ENCODE data around the gene TTPAL.
A peak's percentile ranks its signal among the peaks of the same experiment; 100 is the strongest.

Gene TTPAL

DNA sequence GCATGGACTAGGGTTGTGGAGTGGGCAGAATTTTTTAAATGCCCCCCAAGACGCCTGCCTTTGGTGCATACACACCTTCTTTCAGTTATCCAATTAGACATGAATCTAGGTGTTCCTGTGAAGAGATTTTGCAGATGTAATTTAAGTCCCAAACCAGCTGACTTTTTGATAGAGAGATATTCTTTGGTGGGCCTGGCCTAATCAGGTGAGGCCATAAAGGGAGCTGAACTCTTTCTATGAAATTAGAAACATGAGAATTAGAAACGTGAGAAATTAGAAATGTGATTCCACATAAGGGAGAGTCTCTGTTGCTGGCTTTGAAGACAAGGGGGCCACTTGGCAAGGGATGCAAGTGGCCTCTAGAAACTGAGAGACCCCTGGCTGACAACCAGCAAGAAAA, 36.4 kb upstream of the TTPAL start:
- ChIA-PET POLR2A (ENCODE audit: low non-redundant PET) (no interaction called here), CTCF (no interaction called here)
- no peak for DNase-seq (ENCODE audit: low spot score)
- TF ChIP-seq, protein P1, sequence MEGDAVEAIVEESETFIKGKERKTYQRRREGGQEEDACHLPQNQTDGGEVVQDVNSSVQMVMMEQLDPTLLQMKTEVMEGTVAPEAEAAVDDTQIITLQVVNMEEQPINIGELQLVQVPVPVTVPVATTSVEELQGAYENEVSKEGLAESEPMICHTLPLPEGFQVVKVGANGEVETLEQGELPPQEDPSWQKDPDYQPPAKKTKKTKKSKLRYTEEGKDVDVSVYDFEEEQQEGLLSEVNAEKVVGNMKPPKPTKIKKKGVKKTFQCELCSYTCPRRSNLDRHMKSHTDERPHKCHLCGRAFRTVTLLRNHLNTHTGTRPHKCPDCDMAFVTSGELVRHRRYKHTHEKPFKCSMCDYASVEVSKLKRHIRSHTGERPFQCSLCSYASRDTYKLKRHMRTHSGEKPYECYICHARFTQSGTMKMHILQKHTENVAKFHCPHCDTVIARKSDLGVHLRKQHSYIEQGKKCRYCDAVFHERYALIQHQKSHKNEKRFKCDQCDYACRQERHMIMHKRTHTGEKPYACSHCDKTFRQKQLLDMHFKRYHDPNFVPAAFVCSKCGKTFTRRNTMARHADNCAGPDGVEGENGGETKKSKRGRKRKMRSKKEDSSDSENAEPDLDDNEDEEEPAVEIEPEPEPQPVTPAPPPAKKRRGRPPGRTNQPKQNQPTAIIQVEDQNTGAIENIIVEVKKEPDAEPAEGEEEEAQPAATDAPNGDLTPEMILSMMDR (conservative IDR thresholded peaks at IDR 0.05; ENCODE audit: low read depth): no peak
- no peak overlapping the region for H3K27ac ChIP-seq

- TF ChIP-seq, protein P1 (conservative IDR thresholded peaks at IDR 0.05; ENCODE audit: low read depth): no peak
- ChIA-PET CTCF (interaction anchor here (0.7 to 1.2 kb wide), 2 partner anchors 10 to 1328 kb away, joined by 3 read pairs; no protein-coding TSS in a partner anchor), POLR2A (ENCODE audit: low non-redundant PET) (no interaction called here)
- peak overlapping the region; percentile 60 for H3K27ac ChIP-seq
- DNase-seq (ENCODE audit: low spot score): peak; percentile 60
Observed at GRCh38 chr20:44442298-44443070, 33.2 kb upstream of the TTPAL start.

- CTCF ChIA-PET: interaction anchor here (0.6 to 1.4 kb wide), 4 partner anchors 8 to 67 kb away, joined by 3 to 4 read pairs (median 3); no protein-coding TSS in a partner anchor
- TF ChIP-seq, protein P1 (conservative IDR thresholded peaks at IDR 0.05; ENCODE audit: low read depth): no peak
- POLR2A ChIA-PET (ENCODE audit: low non-redundant PET): no interaction called here
- no peak for DNase-seq (ENCODE audit: low spot score)
- H3K27ac ChIP-seq: no peak overlapping the region
Observed at GRCh38 chr20:44445742-44446710, 29.6 kb upstream of the TTPAL start.

GRCh38 chr20:44447827-44448419, 27.8 kb upstream of the TTPAL start:
- H3K27ac ChIP-seq: no peak overlapping the region
- no peak for DNase-seq (ENCODE audit: low spot score)
- CTCF ChIA-PET: interaction anchor here (0.6 kb wide), 1 partner anchor 519 kb away, joined by 4 read pairs; no protein-coding TSS in a partner anchor
- TF ChIP-seq, protein P1 (conservative IDR thresholded peaks at IDR 0.05; ENCODE audit: low read depth): no peak
- POLR2A ChIA-PET (ENCODE audit: low non-redundant PET): no interaction called here

- TF ChIP-seq, protein P1 (conservative IDR thresholded peaks at IDR 0.05; ENCODE audit: low read depth): no peak
- no peak overlapping the region for H3K27ac ChIP-seq
- no peak for DNase-seq (ENCODE audit: low spot score)
- ChIA-PET POLR2A (ENCODE audit: low non-redundant PET) (interaction anchor here (0.6 kb wide), 1 partner anchor 38 kb away, joined by 3 read pairs; no protein-coding TSS in a partner anchor), CTCF (interaction anchor here (0.6 to 0.7 kb wide), 2 partner anchors 64 to 333 kb away, joined by 3 to 4 read pairs; no protein-coding TSS in a partner anchor)
Observed at GRCh38 chr20:44448753-44449546, 26.7 kb upstream of the TTPAL start.
